Astrocyte (in vitro differentiated cells and primary cell): Measurements from ENCODE around the gene WARS2. TPM values are rescaled to one million over a fixed set of nuclear protein-coding genes. Genes with fewer than 3 reads are reported as not detected.

Experiments used
- DNase-seq: peaks from one replicate; pipeline ENCODE4 v3.0.0-alpha.2; 2010; ENCODE audit warnings: low read depth
- FAIRE-seq: peaks from 2 replicates; lab custom pipeline; 2011; peaks lifted over from hg19 to GRCh38; lab: Jason Lieb, UNC
- H2AFZ ChIP-seq: 2 replicates; pipeline ENCODE4 v1.6.0; 2012; ENCODE audit warnings: low read depth, low read length, inconsistent platforms
- H3K27ac ChIP-seq: 2 replicates; pipeline ENCODE4 v1.5.1; 2011; ENCODE audit warnings: low read depth, low read length, inconsistent platforms
- H3K27me3 ChIP-seq: 2 replicates; pipeline ENCODE4 v1.6.0; 2011; ENCODE audit warnings: low read length, inconsistent platforms; ENCODE audit not compliant: insufficient read depth
- H3K36me3 ChIP-seq: 2 replicates; pipeline ENCODE4 v1.5.1; 2011; ENCODE audit warnings: low read length, inconsistent platforms; ENCODE audit not compliant: insufficient read depth
- H3K4me1 ChIP-seq: 2 replicates; pipeline ENCODE4 v1.5.1; 2011; ENCODE audit warnings: low read length, inconsistent platforms; ENCODE audit not compliant: insufficient read depth
- H3K4me2 ChIP-seq: 2 replicates; pipeline ENCODE4 v1.6.0; 2012; ENCODE audit warnings: low read length, inconsistent platforms
- H3K4me3 ChIP-seq: 2 replicates; pipeline ENCODE4 v1.5.1; 2011; ENCODE audit warnings: low read depth, mild to moderate bottlenecking, low read length, inconsistent platforms; ENCODE audit not compliant: insufficient read depth
- H3K79me2 ChIP-seq: 2 replicates; pipeline ENCODE4 v1.6.0; 2012; ENCODE audit warnings: mild to moderate bottlenecking, low read length, inconsistent platforms; ENCODE audit not compliant: insufficient read depth
- H3K9ac ChIP-seq: 2 replicates; pipeline ENCODE4 v1.6.0; 2012; ENCODE audit warnings: mild to moderate bottlenecking, low read length, inconsistent platforms
- H3K9me3 ChIP-seq: 2 replicates; pipeline ENCODE4 v1.5.1; 2012; ENCODE audit warnings: low read depth, mild to moderate bottlenecking, low read length, inconsistent platforms; ENCODE audit not compliant: insufficient read depth
- H4K20me1 ChIP-seq: 2 replicates; pipeline ENCODE4 v1.6.0; 2012; ENCODE audit warnings: low read length, inconsistent platforms; ENCODE audit not compliant: insufficient read depth
- H3K27ac Mint-ChIP-seq: one replicate; pipeline ENCODE4 v1.8.0; 2021; ENCODE audit warnings: mild to moderate bottlenecking, mixed read lengths; ENCODE audit not compliant: unreplicated experiment
- H3K27me3 Mint-ChIP-seq: one replicate; pipeline ENCODE4 v1.8.0; 2021; ENCODE audit warnings: low read depth, mixed read lengths; ENCODE audit not compliant: unreplicated experiment
- H3K36me3 Mint-ChIP-seq: one replicate; pipeline ENCODE4 v1.8.0; 2021; ENCODE audit warnings: low read depth, mixed read lengths; ENCODE audit not compliant: unreplicated experiment
- H3K4me1 Mint-ChIP-seq: one replicate; pipeline ENCODE4 v1.8.0; 2021; ENCODE audit warnings: low read depth, mixed read lengths; ENCODE audit not compliant: unreplicated experiment
- H3K4me3 Mint-ChIP-seq: one replicate; pipeline ENCODE4 v1.8.0; 2021; ENCODE audit warnings: mild to moderate bottlenecking, moderate library complexity, mixed read lengths; ENCODE audit not compliant: unreplicated experiment
- H3K9me3 Mint-ChIP-seq: one replicate; pipeline ENCODE4 v1.8.0; 2021; ENCODE audit warnings: mild to moderate bottlenecking, mixed read lengths; ENCODE audit not compliant: unreplicated experiment
- CTCF ChIP-seq: IDR thresholded peaks from 2 replicates; pipeline ENCODE4 v1.5.1; 2011; ENCODE audit warnings: low read depth, mild to moderate bottlenecking, inconsistent platforms, low read length, moderate library complexity; ENCODE audit not compliant: insufficient read depth
- EZH2 ChIP-seq: IDR thresholded peaks from 2 replicates; pipeline ENCODE4 v1.6.1; 2012; ENCODE audit warnings: mild to moderate bottlenecking, low read length, inconsistent platforms; ENCODE audit not compliant: insufficient read depth
- total RNA-seq: library from RNA; stranded (reverse); gene quantifications from 2 replicates; pipeline ENCODE4 v1.2.1, GENCODE V29; 2021

The WARS2 gene
- total RNA-seq, 1 donor from 2014 or later, result 10.5 TPM

GRCh38 chr1:119093721-119094120 is 46.7 kb downstream of the WARS2 start:
- DNase-seq, result peak; percentile 5

GRCh38 chr1:119091618-119092017 is 48.8 kb downstream of the WARS2 start:
- Histone ChIP-seq H4K20me1 (peaks cover 13% of the 10 kb centered on the region), H2AFZ (no peak overlapping the region), H3K9ac (no peak overlapping the region), H3K36me3 (no peaks in the 10 kb centered on the region), H3K4me3 (no peak overlapping the region), H3K4me2 (no peak overlapping the region), H3K4me1 (no peaks in the 10 kb centered on the region), H3K27me3 (no peaks in the 10 kb centered on the region), H3K27ac (no peak overlapping the region), H3K9me3 (no peaks in the 10 kb centered on the region), H3K79me2 (no peaks in the 10 kb centered on the region)
- peak; percentile 11 for DNase-seq
- no peak overlapping the region for H3K4me3 Mint-ChIP-seq
- peaks cover 9% of the 10 kb centered on the region for H3K4me1 Mint-ChIP-seq
- H3K36me3 Mint-ChIP-seq, result peaks cover 2% of the 10 kb centered on the region
- H3K27ac Mint-ChIP-seq, result no peak overlapping the region
- no peak for FAIRE-seq
- TF ChIP-seq EZH2 (no peak), CTCF (no peak)
- no peaks in the 10 kb centered on the region for H3K27me3 Mint-ChIP-seq
- H3K9me3 Mint-ChIP-seq, result no peaks in the 10 kb centered on the region

More at GRCh38 chr1:119093721-119094120, 46.7 kb downstream of the WARS2 start:
- H3K9ac ChIP-seq, result no peak overlapping the region
- Mint-ChIP-seq H3K27ac (no peak overlapping the region), H3K4me3 (no peak overlapping the region), H3K4me1 (peaks cover 17% of the 10 kb centered on the region), H3K36me3 (peaks cover 2% of the 10 kb centered on the region), H3K9me3 (no peaks in the 10 kb centered on the region), H3K27me3 (no peaks in the 10 kb centered on the region)
- H3K27ac ChIP-seq, result no peak overlapping the region
- no peak overlapping the region for H2AFZ ChIP-seq
- peaks cover 9% of the 10 kb centered on the region for H4K20me1 ChIP-seq
- H3K4me1 ChIP-seq, result no peaks in the 10 kb centered on the region
- H3K27me3 ChIP-seq, result no peaks in the 10 kb centered on the region
- H3K4me2 ChIP-seq, result no peak overlapping the region
- FAIRE-seq, result no peak
- no peaks in the 10 kb centered on the region for H3K79me2 ChIP-seq
- H3K9me3 ChIP-seq, result no peaks in the 10 kb centered on the region
- H3K36me3 ChIP-seq, result no peaks in the 10 kb centered on the region
- TF ChIP-seq EZH2 (no peak), CTCF (no peak)
- no peak overlapping the region for H3K4me3 ChIP-seq

GRCh38 chr1:119090250-119090649 is 50.2 kb downstream of the WARS2 start:
- Histone ChIP-seq H3K9ac (no peak overlapping the region), H3K79me2 (no peaks in the 10 kb centered on the region), H3K27me3 (no peaks in the 10 kb centered on the region), H2AFZ (no peak overlapping the region), H4K20me1 (peaks cover 15% of the 10 kb centered on the region), H3K4me3 (no peak overlapping the region), H3K4me2 (no peak overlapping the region), H3K27ac (no peak overlapping the region), H3K36me3 (no peaks in the 10 kb centered on the region), H3K4me1 (no peaks in the 10 kb centered on the region), H3K9me3 (no peaks in the 10 kb centered on the region)
- DNase-seq (no peak), FAIRE-seq (no peak)
- Mint-ChIP-seq H3K4me1 (peaks cover 9% of the 10 kb centered on the region), H3K9me3 (no peaks in the 10 kb centered on the region), H3K27ac (no peak overlapping the region), H3K4me3 (no peak overlapping the region), H3K36me3 (peaks cover 2% of the 10 kb centered on the region), H3K27me3 (no peaks in the 10 kb centered on the region)
- TF ChIP-seq CTCF, result no peak
- no peak for TF ChIP-seq EZH2
